ENCODE measurements around the gene CFAP251. TPM values are rescaled to one million over a fixed set of nuclear protein-coding genes. Genes with fewer than 3 reads are reported as not detected.

Gene CFAP251
- total RNA-seq, 1 experiment from 2014 or later: 2.6 TPM

GRCh38 chr12:122045262-122045661 is 126.9 kb downstream of the CFAP251 start:
- no peak overlapping the region for H3K27ac ChIP-seq (ENCODE audit: low read depth, low read length)
- H3K4me2 ChIP-seq (ENCODE audit: low read length): no peak overlapping the region
- ChIA-PET POLR2A (interaction anchor here (0.7 kb wide), 1 partner anchor 1349 kb away, joined by 4 read pairs; no protein-coding TSS in a partner anchor), CTCF (no interaction called here), RAD21 (ENCODE audit: low non-redundant PET in 1 of 2, low total read pairs in 2 of 2, uncharacterized antibody in 2 of 2, unreplicated experiment in 2 of 2) (no interaction called here)
- no peak for ATAC-seq
- H3K4me3 ChIP-seq (replicated peaks in 1 of 2; ENCODE audit: low read depth in 1 of 2, low read length in 2 of 2): no peak overlapping the region
- H3K27me3 ChIP-seq (ENCODE audit: insufficient read depth, low read length): no peaks in the 10 kb centered on the region
- H3K9ac ChIP-seq (ENCODE audit: low read length): no peak overlapping the region
- intact Hi-C loops (cut with micrococcal nuclease): no loop called here
- H3K36me3 ChIP-seq (ENCODE audit: control insufficient read depth in 1 of 2, insufficient read depth in 2 of 2, low read length in 2 of 2): peaks cover 5 to 10% of the 10 kb centered on the region in 2 experiments; a peak in 3 of 4 replicates
- H4K20me1 ChIP-seq (ENCODE audit: insufficient read depth): no peaks in the 10 kb centered on the region
- DNase-seq (ENCODE audit: low read depth, low spot score): no peak
- no peak for TF ChIP-seq EGR1 (IDR thresholded peaks at IDR 0.05; ENCODE audit: low read depth)
- TF ChIP-seq ELF1 (IDR thresholded peaks at IDR 0.05; ENCODE audit: borderline replicate concordance, low read depth): no peak
- TF ChIP-seq ZFX (IDR thresholded peaks at IDR 0.05): no peak
- no peak for TF ChIP-seq POLR2AphosphoS5 (IDR thresholded peaks at IDR 0.05; ENCODE audit: low read depth, low read length)
- TF ChIP-seq EZH2 (IDR thresholded peaks at IDR 0.05): no peak
- no peak for TF ChIP-seq CEBPB (IDR thresholded peaks at IDR 0.05; ENCODE audit: low read depth)
- no peak for TF ChIP-seq TCF7L2 (IDR thresholded peaks at IDR 0.05; ENCODE audit: borderline replicate concordance, extremely low read depth, insufficient read depth, insufficient read length)
- no peak for TF ChIP-seq YY1 (IDR thresholded peaks at IDR 0.05; ENCODE audit: extremely low read depth, insufficient replicate concordance, low read depth, low read length)
- no peak for TF ChIP-seq REST (IDR thresholded peaks at IDR 0.05; ENCODE audit: low read depth)
- TF ChIP-seq POLR2A (IDR thresholded peaks at IDR 0.05; ENCODE audit: borderline replicate concordance, extremely low read depth, insufficient read depth, insufficient read length): no peak
- TF ChIP-seq ZBTB33 (IDR thresholded peaks at IDR 0.05; ENCODE audit: extremely low read depth, insufficient replicate concordance, low read length): no peak
- TF ChIP-seq JUND (IDR thresholded peaks at IDR 0.05): no peak
- TF ChIP-seq SP1 (IDR thresholded peaks at IDR 0.05; ENCODE audit: low read depth): no peak
- H2AFZ ChIP-seq (ENCODE audit: low read depth, low read length, poor library complexity, severe bottlenecking): no peak overlapping the region
- no peaks in the 10 kb centered on the region for H3K4me1 ChIP-seq (ENCODE audit: control insufficient read depth in 1 of 2, insufficient read depth in 2 of 2, low read length in 2 of 2)
- no peaks in the 10 kb centered on the region for H3K9me2 ChIP-seq (ENCODE audit: insufficient read depth)
- no peaks in the 10 kb centered on the region for H3K9me3 ChIP-seq (ENCODE audit: control insufficient read depth in 1 of 2, insufficient read depth in 1 of 2, low read depth in 1 of 2, low read length in 2 of 2)
- BruUV-seq (replicated peaks): no TSS peak
- no peaks in the 10 kb centered on the region for H3K79me2 ChIP-seq (ENCODE audit: insufficient read depth, low read length)

Data from HCT116 (cell line).